Stimulated activated CD8-positive, alpha-beta memory T cell treated with anti-CD3 and anti-CD28 coated beads, Interleukin-12 subunit alpha, Interleukin-12 subunit beta, amount 100 ng/mL, for 24 hours (primary cell): Measurements from ENCODE around the gene SPO11.

Experiments
- DNase-seq: peaks from one replicate; pipeline ENCODE4 v3.0.0-alpha.2; 2020; ENCODE audit errors: extremely low read depth

SPO11 gene

DNA sequence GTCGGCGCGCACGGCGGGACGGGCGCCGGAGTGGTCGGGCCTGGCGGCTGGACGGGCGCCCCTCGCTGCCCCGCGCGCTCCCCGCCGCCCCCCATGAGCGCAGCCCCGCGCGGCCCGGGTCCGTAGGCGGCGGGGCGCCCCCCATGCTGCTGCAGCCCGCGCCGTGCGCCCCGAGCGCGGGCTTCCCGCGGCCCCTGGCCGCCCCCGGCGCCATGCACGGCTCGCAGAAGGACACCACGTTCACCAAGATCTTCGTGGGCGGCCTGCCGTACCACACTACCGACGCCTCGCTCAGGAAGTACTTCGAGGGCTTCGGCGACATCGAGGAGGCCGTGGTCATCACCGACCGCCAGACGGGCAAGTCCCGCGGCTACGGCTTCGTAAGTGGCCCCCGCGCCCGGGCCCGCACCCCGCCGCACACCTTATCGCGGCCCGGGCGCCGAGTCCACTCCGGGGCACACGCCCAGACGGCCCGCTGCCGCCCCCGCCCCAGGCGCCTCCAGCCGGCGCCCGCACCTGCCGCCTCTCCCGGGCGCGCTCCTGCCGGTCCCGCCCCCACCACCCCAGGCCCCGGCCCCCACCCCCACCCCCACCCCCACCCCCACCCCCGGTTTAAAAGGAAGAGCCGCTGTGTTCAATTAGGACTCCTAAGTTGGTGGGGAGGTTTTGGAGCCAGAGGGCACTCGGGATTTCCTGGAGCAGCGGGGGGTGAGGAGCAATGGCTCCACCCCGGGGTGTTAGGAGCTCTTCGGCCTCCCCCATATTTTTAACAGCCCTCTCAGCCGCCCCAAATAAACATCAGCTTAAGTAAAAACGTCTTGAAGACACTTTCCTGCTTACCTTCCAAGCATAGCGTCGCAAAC is 62.1 kb downstream of the SPO11 start:
- DNase-seq = no peak

DNA sequence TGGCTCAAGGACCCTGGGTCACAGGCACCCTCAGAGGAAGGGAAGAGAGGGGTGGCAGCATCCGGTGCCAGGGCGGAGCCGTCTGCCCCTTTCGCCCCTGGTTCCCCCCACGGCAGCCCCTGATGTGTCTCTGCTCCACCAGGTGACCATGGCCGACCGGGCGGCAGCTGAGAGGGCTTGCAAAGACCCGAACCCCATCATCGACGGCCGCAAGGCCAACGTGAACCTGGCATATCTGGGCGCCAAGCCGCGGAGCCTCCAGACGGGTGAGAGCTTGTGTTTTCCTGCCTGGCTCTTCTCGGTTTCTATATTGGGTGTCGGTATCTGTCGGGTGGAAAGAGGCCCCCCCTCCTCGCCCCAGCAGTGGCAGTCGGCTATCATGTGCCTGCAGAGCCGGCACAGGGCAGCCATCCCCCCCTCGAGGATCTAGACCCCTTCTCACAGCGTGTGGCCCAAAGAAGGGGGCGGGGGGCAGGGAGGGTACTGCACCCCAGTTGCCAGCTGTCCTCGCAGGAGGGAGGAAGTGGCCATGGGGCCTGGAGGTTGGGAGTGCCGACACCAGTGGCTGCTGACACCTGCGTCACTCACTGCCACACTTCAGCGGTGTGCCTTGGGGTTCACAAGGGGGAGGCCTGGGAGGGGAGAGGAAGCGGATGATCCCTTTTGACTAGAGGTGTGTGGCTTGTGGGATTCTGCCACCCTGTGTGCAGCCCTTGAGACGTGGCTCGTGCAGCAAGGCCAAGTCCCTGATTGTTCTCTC is 63.1 kb downstream of the SPO11 start:
- no peak for DNase-seq
